Panc1 (cell line): Measurements from ENCODE around the gene BACH2. TPM values are rescaled to one million over a fixed set of nuclear protein-coding genes. Genes with fewer than 3 reads are reported as not detected.

Experiments
- ATAC-seq: fragments of 200-7000 bp; cut with Tn5 transposase; 2 replicates; pipeline ENCODE4 v1.9.1; 2020; ENCODE audit warnings: mild to moderate bottlenecking, moderate library complexity
- BruUV-seq: library from RNA; stranded (reverse); fragments of 400-500 nt; replicated peaks from 2 replicates; lab custom pipeline; 2021; lab: Mats Ljungman, UMichigan
- CTCF ChIA-PET: fragments of 300-600 bp; sonication (Branson Sonifier 250); formaldehyde crosslinking; loops from one replicate; lab custom pipeline; 2022; ENCODE audit warnings: antibody characterized with exemption; lab: Charles Lee
- POLR2A ChIA-PET: fragments of 300-600 bp; sonication (Branson Sonifier 250); formaldehyde crosslinking; loops from one replicate; lab custom pipeline; 2022; ENCODE audit warnings: antibody characterized with exemption; lab: Charles Lee
- DNase-seq: peaks from one replicate; pipeline ENCODE4 v3.0.0-alpha.2; 2010; ENCODE audit warnings: low read depth, low spot score
- H3K27ac ChIP-seq: 2 replicates; pipeline ENCODE4 v1.5.1; 2011; ENCODE audit warnings: mild to moderate bottlenecking, low read length, inconsistent platforms
- H3K27me3 ChIP-seq: fragments of 200-500 bp; sonication (Bioruptor generic); 2 replicates; pipeline ENCODE4 v1.6.0; 2014; ENCODE audit warnings: low read length, inconsistent platforms; ENCODE audit not compliant: control insufficient read depth, insufficient read depth
- H3K36me3 ChIP-seq: fragments of 200-500 bp; sonication (Bioruptor generic); 2 replicates; pipeline ENCODE4 v1.5.1; 2014; ENCODE audit warnings: inconsistent platforms, mild to moderate bottlenecking, low read length, moderate library complexity; ENCODE audit not compliant: control insufficient read depth, insufficient read depth
- H3K4me1 ChIP-seq: 2 replicates; pipeline ENCODE4 v1.5.1; 2011; ENCODE audit warnings: inconsistent platforms, mild to moderate bottlenecking, low read length, moderate library complexity; ENCODE audit not compliant: control insufficient read depth, insufficient read depth
- H3K4me3 ChIP-seq, 2 experiments: 2 replicates each; pipeline ENCODE4 v1.5.1; 2011 to 2012; ENCODE audit warnings: low read depth in 2 of 2, low read length in 2 of 2, mild to moderate bottlenecking in 2 of 2, inconsistent platforms in 1 of 2, moderate library complexity in 1 of 2
- H3K9me3 ChIP-seq: fragments of 200-500 bp; sonication (Bioruptor generic); 2 replicates; pipeline ENCODE4 v1.5.1; 2014; ENCODE audit warnings: low read depth, mild to moderate bottlenecking, inconsistent platforms, low read length, moderate library complexity; ENCODE audit not compliant: control insufficient read depth, insufficient read depth
- CTCF ChIP-seq: fragments of 450-650 bp; IDR thresholded peaks from 2 replicates; pipeline ENCODE4 v1.5.1; 2017; ENCODE audit warnings: mild to moderate bottlenecking
- POLR2AphosphoS5 ChIP-seq: IDR thresholded peaks from 2 replicates; pipeline ENCODE4 v1.6.1; 2012; ENCODE audit warnings: mild to moderate bottlenecking, low read depth, low read length, moderate library complexity
- REST ChIP-seq, 2 experiments: IDR thresholded peaks; 2 replicates each; pipeline ENCODE4 v1.6.1; 2011 to 2012; ENCODE audit warnings: low read depth in 2 of 2, control low read depth in 1 of 2, low read length in 1 of 2, mild to moderate bottlenecking in 1 of 2, moderate library complexity in 1 of 2; ENCODE audit not compliant: insufficient read depth in 1 of 2
- SIN3A ChIP-seq: IDR thresholded peaks from 2 replicates; pipeline ENCODE4 v1.6.1; 2012; ENCODE audit warnings: low read depth, mild to moderate bottlenecking, low read length, moderate library complexity, borderline replicate concordance; ENCODE audit not compliant: insufficient read depth
- TCF7L2 ChIP-seq: IDR thresholded peaks from 2 replicates; pipeline ENCODE4 v1.6.1; 2011; ENCODE audit warnings: mild to moderate bottlenecking, low read depth, low read length, inconsistent platforms
- in situ Hi-C: cut with HindIII; loops from 2 replicates; pipeline ENCODE4 v1.10.0; 2016; ENCODE audit warnings: low sequenced_read_pairs, low pct_unique_long_range_greater_than_20kb
- intact Hi-C: fragments of 100-400 bp; cut with micrococcal nuclease; formaldehyde crosslinking; loops from one replicate; pipeline ENCODE4 v1.10.0; 2022; ENCODE audit not compliant: unreplicated experiment
- total RNA-seq: library from RNA; stranded (reverse); gene quantifications from one replicate; pipeline ENCODE4 v1.2.1, GENCODE V29; 2021; ENCODE audit not compliant: unreplicated experiment

BACH2 gene
- total RNA-seq, 1 experiment from 2014 or later = 1.6 TPM

- no peaks in the 10 kb centered on the region for H3K27me3 ChIP-seq
- H3K27ac ChIP-seq = no peak overlapping the region
- no peak overlapping the region for H3K4me3 ChIP-seq
- TF ChIP-seq SIN3A = no peak
- no peak for TF ChIP-seq POLR2AphosphoS5
- no peak for TF ChIP-seq CTCF
- no peak for TF ChIP-seq REST (IDR thresholded peaks at IDR 0.05; ENCODE audit: insufficient read depth in 1 of 2, low read depth in 2 of 2, low read length in 1 of 2)
- TF ChIP-seq TCF7L2 = no peak
- intact Hi-C loops (no loop called here), in situ Hi-C loops (no loop called here)
- CTCF ChIA-PET = no interaction called here
- no peak for DNase-seq
- H3K4me1 ChIP-seq = no peaks in the 10 kb centered on the region
- no peaks in the 10 kb centered on the region for H3K9me3 ChIP-seq
- BruUV-seq = no TSS peak
- H3K36me3 ChIP-seq = no peaks in the 10 kb centered on the region
- POLR2A ChIA-PET = no interaction called here
- ATAC-seq = no peak
Observed at GRCh38 chr6:90123831-90124230, 172.8 kb downstream of the BACH2 start.

GRCh38 chr6:90121982-90122381 lies 174.7 kb downstream of the BACH2 start:
- ChIA-PET CTCF (no interaction called here), POLR2A (no interaction called here)
- no peak for DNase-seq
- no peak overlapping the region for H3K4me3 ChIP-seq
- H3K27me3 ChIP-seq = no peaks in the 10 kb centered on the region
- no peak overlapping the region for H3K27ac ChIP-seq
- no TSS peak for BruUV-seq
- no peak for ATAC-seq
- no peak for TF ChIP-seq POLR2AphosphoS5
- no peak for TF ChIP-seq CTCF
- TF ChIP-seq TCF7L2 = no peak
- no peak for TF ChIP-seq SIN3A
- no peak for TF ChIP-seq REST (IDR thresholded peaks at IDR 0.05; ENCODE audit: insufficient read depth in 1 of 2, low read depth in 2 of 2, low read length in 1 of 2)
- in situ Hi-C loops (no loop called here), intact Hi-C loops (no loop called here)
- H3K4me1 ChIP-seq = no peaks in the 10 kb centered on the region
- H3K36me3 ChIP-seq = no peaks in the 10 kb centered on the region
- H3K9me3 ChIP-seq = no peaks in the 10 kb centered on the region
